Thyroid gland (tissue), 4 donors: ENCODE data around the gene GGT5.

Experiments
- CTCF ChIP-seq, 6 experiments: fragments of 200-600 bp in 3 of 6; fragments of 450-650 bp in 3 of 6; sonication (generic) in 3 of 6; IDR thresholded peaks; one replicate each; pipeline ENCODE4 v1.5.1; 2016 to 2019; ENCODE audit warnings: antibody characterized with exemption in 6 of 6, mild to moderate bottlenecking in 2 of 6, inconsistent platforms in 1 of 6, moderate library complexity in 1 of 6
- POLR2A ChIP-seq, 2 donors: fragments of 450-650 bp; IDR thresholded peaks; one replicate each; pipeline ENCODE4 v1.6.1; 2017; ENCODE audit warnings: antibody characterized with exemption in 2 of 2, mild to moderate bottlenecking in 2 of 2, moderate library complexity in 1 of 2

GRCh38 chr22:24235315-24235714, 9.6 kb downstream of the GGT5 start:
- TF ChIP-seq CTCF (IDR thresholded peaks at IDR 0.05): no peak
- no peak for TF ChIP-seq POLR2A (IDR thresholded peaks at IDR 0.05)
